HEK293 (cell line): ENCODE results near the gene ATP6V0A1.
A peak's percentile ranks its signal among the peaks of the same experiment; 100 is the strongest.

Source experiments
- CTCF ChIA-PET: fragments of 350-600 bp; formaldehyde crosslinking; extraction: SDS; loops from one replicate; lab custom pipeline; 2021; ENCODE audit warnings: antibody characterized with exemption; lab: Yijun Ruan, JAX
- POLR2A ChIA-PET: fragments of 300-600 bp; formaldehyde crosslinking; extraction: SDS; loops from one replicate; lab custom pipeline; 2020; ENCODE audit warnings: antibody characterized with exemption, inconsistent platforms; lab: Yijun Ruan, JAX
- H3K27ac ChIP-seq: fragments of 200-500 bp; sonication (Bioruptor generic); 2 replicates; pipeline ENCODE4 v1.5.1; 2014; ENCODE audit warnings: low read depth, low read length, control low read depth, inconsistent platforms; ENCODE audit errors: extremely low read depth
- H3K36me3 ChIP-seq, 2 experiments: fragments of 200-500 bp in 1 of 2; sonication (Bioruptor generic) in 1 of 2; 1 replicate in 1 of 2; 2 replicates in 1 of 2; pipeline ENCODE4 v1.5.1; 2014 to 2017; ENCODE audit warnings: inconsistent platforms in 2 of 2, low read length in 2 of 2; ENCODE audit not compliant: control insufficient read depth in 2 of 2, insufficient read depth in 1 of 2
- H3K4me1 ChIP-seq: fragments of 200-500 bp; sonication (Bioruptor generic); 2 replicates; pipeline ENCODE4 v1.5.1; 2014; ENCODE audit warnings: mild to moderate bottlenecking, low read length, inconsistent platforms; ENCODE audit not compliant: control insufficient read depth, insufficient read depth
- H3K4me3 ChIP-seq: 2 replicates; pipeline ENCODE4 v1.5.1; 2011; ENCODE audit warnings: low read depth, mild to moderate bottlenecking, control low read depth, low read length, moderate library complexity
- H3K9me3 ChIP-seq: fragments of 200-500 bp; sonication (Bioruptor generic); 2 replicates; pipeline ENCODE4 v1.5.1; 2014; ENCODE audit warnings: low read depth, low read length, inconsistent platforms; ENCODE audit not compliant: control insufficient read depth, insufficient read depth
- OSR2 ChIP-seq: fragments of 450-650 bp; formaldehyde crosslinking; IDR thresholded peaks from 2 replicates; pipeline ENCODE4 v1.5.1; 2016; ENCODE audit warnings: missing biosample characterization, missing genetic modification characterization
- SCRT1 ChIP-seq: fragments of 450-650 bp; formaldehyde crosslinking; IDR thresholded peaks from 2 replicates; pipeline ENCODE4 v1.5.1; 2016; ENCODE audit warnings: missing biosample characterization, missing genetic modification characterization, borderline replicate concordance
- SP7 ChIP-seq: fragments of 450-650 bp; formaldehyde crosslinking; IDR thresholded peaks from 2 replicates; pipeline ENCODE4 v1.5.1; 2016; ENCODE audit warnings: missing biosample characterization, missing genetic modification characterization
- WT1 ChIP-seq: fragments of 450-650 bp; formaldehyde crosslinking; IDR thresholded peaks from 2 replicates; pipeline ENCODE4 v1.5.1; 2016; ENCODE audit warnings: missing biosample characterization, missing genetic modification characterization
- ZBTB7A ChIP-seq: fragments of 450-650 bp; formaldehyde crosslinking; IDR thresholded peaks from 2 replicates; pipeline ENCODE4 v1.5.1; 2016; ENCODE audit warnings: low read depth, missing biosample characterization, missing genetic modification characterization
- ZEB2 ChIP-seq: fragments of 450-650 bp; formaldehyde crosslinking; IDR thresholded peaks from 2 replicates; pipeline ENCODE4 v1.5.1; 2016; ENCODE audit warnings: missing biosample characterization, missing genetic modification characterization
- ZFP69B ChIP-seq: fragments of 450-650 bp; formaldehyde crosslinking; IDR thresholded peaks from 2 replicates; pipeline ENCODE4 v1.5.1; 2016; ENCODE audit warnings: missing biosample characterization, missing genetic modification characterization
- ZNF10 ChIP-seq: fragments of 450-650 bp; formaldehyde crosslinking; IDR thresholded peaks from 2 replicates; pipeline ENCODE4 v1.5.1; 2017; ENCODE audit warnings: missing biosample characterization, missing genetic modification characterization
- ZNF248 ChIP-seq: fragments of 450-650 bp; formaldehyde crosslinking; IDR thresholded peaks from 2 replicates; pipeline ENCODE4 v1.5.1; 2017; ENCODE audit warnings: missing biosample characterization, missing genetic modification characterization
- ZNF423 ChIP-seq: fragments of 450-650 bp; formaldehyde crosslinking; IDR thresholded peaks from 2 replicates; pipeline ENCODE4 v1.5.1; 2016; ENCODE audit warnings: missing biosample characterization, missing genetic modification characterization
- ZNF560 ChIP-seq: fragments of 450-650 bp; formaldehyde crosslinking; IDR thresholded peaks from 2 replicates; pipeline ENCODE4 v1.5.1; 2017; ENCODE audit warnings: missing biosample characterization, missing genetic modification characterization, borderline replicate concordance
- ZNF600 ChIP-seq: fragments of 450-650 bp; formaldehyde crosslinking; IDR thresholded peaks from 2 replicates; pipeline ENCODE4 v1.5.1; 2016; ENCODE audit warnings: missing biosample characterization, missing genetic modification characterization
- ZNF664 ChIP-seq: fragments of 450-650 bp; formaldehyde crosslinking; IDR thresholded peaks from 2 replicates; pipeline ENCODE4 v1.5.1; 2016; ENCODE audit warnings: missing biosample characterization, missing genetic modification characterization
- ZNF670 ChIP-seq: fragments of 450-650 bp; formaldehyde crosslinking; IDR thresholded peaks from 2 replicates; pipeline ENCODE4 v1.5.1; 2016; ENCODE audit warnings: missing biosample characterization, missing genetic modification characterization, low read depth
- ZNF677 ChIP-seq: fragments of 450-650 bp; IDR thresholded peaks from 2 replicates; pipeline ENCODE4 v1.5.0; 2018; ENCODE audit warnings: missing biosample characterization, mild to moderate bottlenecking, missing genetic modification characterization, moderate library complexity
- ZNF792 ChIP-seq: fragments of 450-650 bp; formaldehyde crosslinking; IDR thresholded peaks from 2 replicates; pipeline ENCODE4 v1.5.1; 2016; ENCODE audit warnings: missing biosample characterization, missing genetic modification characterization
- TF ChIP-seq, protein P1 (sequence below): fragments of 450-650 bp; formaldehyde crosslinking; IDR thresholded peaks from 2 replicates; pipeline ENCODE4 v1.5.1; 2016; ENCODE audit warnings: missing biosample characterization, missing genetic modification characterization
- TF ChIP-seq, protein P2 (sequence below): fragments of 450-650 bp; formaldehyde crosslinking; IDR thresholded peaks from 2 replicates; pipeline ENCODE4 v1.5.1; 2016; ENCODE audit warnings: missing biosample characterization, missing genetic modification characterization
- TF ChIP-seq, protein P3 (sequence below): fragments of 450-650 bp; formaldehyde crosslinking; IDR thresholded peaks from 2 replicates; pipeline ENCODE4 v1.5.1; 2017; ENCODE audit warnings: missing biosample characterization, missing genetic modification characterization
- TF ChIP-seq, protein P4 (sequence below): fragments of 450-650 bp; formaldehyde crosslinking; IDR thresholded peaks from 2 replicates; pipeline ENCODE4 v1.5.1; 2016; ENCODE audit warnings: missing biosample characterization, missing genetic modification characterization
- TF ChIP-seq, protein P5 (sequence below): sonication (generic); formaldehyde crosslinking; IDR thresholded peaks from 2 replicates; pipeline ENCODE4 v1.8.1; 2022; ENCODE audit warnings: mild to moderate bottlenecking, moderate library complexity, missing genetic modification reagents

Gene ATP6V0A1

DNA sequence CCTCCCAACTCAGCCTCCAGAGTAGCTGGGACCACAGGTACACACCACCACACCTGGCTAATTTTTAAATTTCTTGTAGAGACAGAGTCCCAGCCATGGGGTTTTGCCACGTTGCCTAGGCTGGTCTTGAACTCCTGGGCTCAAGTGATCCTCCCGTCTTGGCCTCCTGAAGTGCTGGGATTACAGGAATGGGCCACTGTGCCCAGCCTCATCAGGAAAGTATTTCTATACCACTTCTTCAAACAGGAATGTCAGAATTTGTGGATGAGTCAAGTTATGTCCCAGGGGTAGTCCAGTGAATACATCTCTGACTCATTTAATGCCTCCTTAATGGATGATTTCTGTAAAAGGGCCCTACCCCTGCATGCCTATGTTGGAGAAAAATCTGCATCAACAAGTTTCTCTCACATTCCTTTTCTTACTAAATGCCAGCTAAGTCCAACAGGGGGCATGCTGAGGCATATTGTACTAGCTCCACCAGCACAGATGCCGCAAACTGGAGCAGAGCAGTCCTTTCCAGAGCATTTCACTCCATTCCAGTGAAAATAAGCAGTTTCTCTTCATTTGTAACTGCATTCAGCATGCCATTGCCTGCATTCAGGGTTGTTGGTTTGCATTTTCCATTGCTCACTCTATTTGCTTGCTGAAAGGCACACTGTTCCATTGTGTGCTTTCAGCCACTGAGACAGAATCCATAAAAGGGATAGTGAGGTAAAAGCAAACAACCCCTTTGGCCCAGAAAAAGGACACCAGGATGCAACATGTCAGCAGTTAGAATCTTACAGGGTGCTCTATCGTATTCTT is 30.3 kb upstream of the ATP6V0A1 start (continued):
- TF ChIP-seq, protein P1, sequence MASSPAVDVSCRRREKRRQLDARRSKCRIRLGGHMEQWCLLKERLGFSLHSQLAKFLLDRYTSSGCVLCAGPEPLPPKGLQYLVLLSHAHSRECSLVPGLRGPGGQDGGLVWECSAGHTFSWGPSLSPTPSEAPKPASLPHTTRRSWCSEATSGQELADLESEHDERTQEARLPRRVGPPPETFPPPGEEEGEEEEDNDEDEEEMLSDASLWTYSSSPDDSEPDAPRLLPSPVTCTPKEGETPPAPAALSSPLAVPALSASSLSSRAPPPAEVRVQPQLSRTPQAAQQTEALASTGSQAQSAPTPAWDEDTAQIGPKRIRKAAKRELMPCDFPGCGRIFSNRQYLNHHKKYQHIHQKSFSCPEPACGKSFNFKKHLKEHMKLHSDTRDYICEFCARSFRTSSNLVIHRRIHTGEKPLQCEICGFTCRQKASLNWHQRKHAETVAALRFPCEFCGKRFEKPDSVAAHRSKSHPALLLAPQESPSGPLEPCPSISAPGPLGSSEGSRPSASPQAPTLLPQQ = peak; percentile 79
- peak; percentile 20; the same call in 1 of the 2 replicates for TF ChIP-seq WT1 (tag by site-specific recombination)
- no peak for TF ChIP-seq ZNF664 (tag by site-specific recombination)
- peak; percentile 82; the same call in 1 of the 2 replicates for TF ChIP-seq ZNF10
- TF ChIP-seq ZNF792 (tag by site-specific recombination) = no peak
- peak; percentile 86 for TF ChIP-seq SCRT1
- no peak for TF ChIP-seq ZNF560 (tag by site-specific recombination)
- TF ChIP-seq, protein P2, sequence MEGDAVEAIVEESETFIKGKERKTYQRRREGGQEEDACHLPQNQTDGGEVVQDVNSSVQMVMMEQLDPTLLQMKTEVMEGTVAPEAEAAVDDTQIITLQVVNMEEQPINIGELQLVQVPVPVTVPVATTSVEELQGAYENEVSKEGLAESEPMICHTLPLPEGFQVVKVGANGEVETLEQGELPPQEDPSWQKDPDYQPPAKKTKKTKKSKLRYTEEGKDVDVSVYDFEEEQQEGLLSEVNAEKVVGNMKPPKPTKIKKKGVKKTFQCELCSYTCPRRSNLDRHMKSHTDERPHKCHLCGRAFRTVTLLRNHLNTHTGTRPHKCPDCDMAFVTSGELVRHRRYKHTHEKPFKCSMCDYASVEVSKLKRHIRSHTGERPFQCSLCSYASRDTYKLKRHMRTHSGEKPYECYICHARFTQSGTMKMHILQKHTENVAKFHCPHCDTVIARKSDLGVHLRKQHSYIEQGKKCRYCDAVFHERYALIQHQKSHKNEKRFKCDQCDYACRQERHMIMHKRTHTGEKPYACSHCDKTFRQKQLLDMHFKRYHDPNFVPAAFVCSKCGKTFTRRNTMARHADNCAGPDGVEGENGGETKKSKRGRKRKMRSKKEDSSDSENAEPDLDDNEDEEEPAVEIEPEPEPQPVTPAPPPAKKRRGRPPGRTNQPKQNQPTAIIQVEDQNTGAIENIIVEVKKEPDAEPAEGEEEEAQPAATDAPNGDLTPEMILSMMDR (tag by site-specific recombination) = peak; percentile 57; the same call in 1 of the 2 replicates
- TF ChIP-seq SP7 = peak; percentile 22; the same call in 1 of the 2 replicates
- TF ChIP-seq ZFP69B (tag by site-specific recombination) = peak; percentile 76; the same call in 1 of the 2 replicates

DNA sequence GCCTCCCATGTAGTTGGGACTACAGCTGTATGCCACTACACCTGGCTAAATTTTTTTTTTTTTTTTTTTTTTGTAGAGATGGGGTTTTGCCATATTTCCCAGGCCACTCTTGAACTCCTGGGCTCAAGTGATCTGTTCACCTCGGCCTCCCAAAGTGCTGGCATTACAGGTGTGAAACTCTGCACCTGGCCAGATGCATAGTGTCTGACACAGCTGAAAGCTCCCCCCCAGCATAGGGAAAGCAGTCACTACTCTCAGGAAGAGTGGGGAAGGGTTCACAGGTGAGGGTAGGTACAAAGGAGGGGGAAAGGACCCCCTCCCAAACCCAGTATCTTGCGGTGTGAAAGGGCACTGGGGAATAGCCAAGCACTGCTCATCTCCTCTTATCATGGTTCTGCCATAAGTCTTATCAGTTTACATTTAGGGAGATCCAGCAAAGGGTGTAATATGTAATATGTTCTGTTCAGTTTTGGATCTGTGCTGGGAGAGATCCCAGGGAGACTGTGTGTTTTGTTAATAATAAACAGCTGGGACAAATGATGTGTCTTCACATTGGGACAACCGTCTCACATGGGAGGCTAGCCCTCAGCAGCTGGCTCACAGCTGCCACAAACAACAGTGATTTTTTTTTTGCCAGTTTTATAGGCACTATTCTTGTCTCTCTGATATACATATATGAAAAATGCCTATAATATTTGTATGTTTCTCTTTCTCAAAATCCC is 28.8 kb upstream of the ATP6V0A1 start:
- Histone ChIP-seq H3K4me1 (no peaks in the 10 kb centered on the region), H3K36me3 (no peaks in the 10 kb centered on the region; a peak in 1 of 3 replicates)
- TF ChIP-seq ZEB2 = 0 out of 2 replicates have a peak, but pooled peaks have one; percentile 31
- TF ChIP-seq, protein P1 = no peak
- TF ChIP-seq, all 188 proteins: peak for 1
- H3K4me3 ChIP-seq = no peak overlapping the region
- H3K27ac ChIP-seq = no peak overlapping the region
- POLR2A ChIA-PET = interaction anchor here (0.6 to 0.7 kb wide), 3 partner anchors 91 to 545 kb away, joined by 3 to 4 read pairs (median 3); no protein-coding TSS in a partner anchor
- CTCF ChIA-PET = interaction anchor here (0.5 to 4.1 kb wide), 8 partner anchors 10 to 368 kb away, joined by 3 to 33 read pairs (median 3); partner anchors contain the start of gene COA3
- H3K9me3 ChIP-seq = no peaks in the 10 kb centered on the region

DNA sequence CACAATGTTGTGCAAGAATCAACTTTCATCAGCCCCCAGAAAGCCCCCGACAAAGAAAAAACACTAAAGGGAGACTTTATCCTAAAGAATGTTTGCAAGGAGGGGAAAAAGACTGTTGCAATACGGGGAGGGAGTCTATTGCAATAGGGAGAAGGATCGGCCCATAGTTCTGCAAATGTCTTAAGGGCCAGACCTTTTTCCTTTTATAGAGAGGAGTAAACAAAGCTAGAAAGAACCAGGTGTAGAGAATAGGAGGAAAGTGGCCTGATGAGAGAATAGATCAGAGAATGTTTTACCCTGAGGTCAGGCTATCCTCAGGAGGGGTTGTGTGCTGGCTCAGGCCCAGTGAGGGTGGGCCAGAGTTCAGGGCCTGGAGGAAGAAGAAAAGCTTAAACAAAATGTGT is 26.9 kb upstream of the ATP6V0A1 start:
- H3K36me3 ChIP-seq = no peaks in the 10 kb centered on the region; a peak in 1 of 3 replicates
- TF ChIP-seq, protein P3, sequence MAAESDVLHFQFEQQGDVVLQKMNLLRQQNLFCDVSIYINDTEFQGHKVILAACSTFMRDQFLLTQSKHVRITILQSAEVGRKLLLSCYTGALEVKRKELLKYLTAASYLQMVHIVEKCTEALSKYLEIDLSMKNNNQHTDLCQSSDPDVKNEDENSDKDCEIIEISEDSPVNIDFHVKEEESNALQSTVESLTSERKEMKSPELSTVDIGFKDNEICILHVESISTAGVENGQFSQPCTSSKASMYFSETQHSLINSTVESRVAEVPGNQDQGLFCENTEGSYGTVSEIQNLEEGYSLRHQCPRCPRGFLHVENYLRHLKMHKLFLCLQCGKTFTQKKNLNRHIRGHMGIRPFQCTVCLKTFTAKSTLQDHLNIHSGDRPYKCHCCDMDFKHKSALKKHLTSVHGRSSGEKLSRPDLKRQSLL = no peak
- TF ChIP-seq, protein P4, sequence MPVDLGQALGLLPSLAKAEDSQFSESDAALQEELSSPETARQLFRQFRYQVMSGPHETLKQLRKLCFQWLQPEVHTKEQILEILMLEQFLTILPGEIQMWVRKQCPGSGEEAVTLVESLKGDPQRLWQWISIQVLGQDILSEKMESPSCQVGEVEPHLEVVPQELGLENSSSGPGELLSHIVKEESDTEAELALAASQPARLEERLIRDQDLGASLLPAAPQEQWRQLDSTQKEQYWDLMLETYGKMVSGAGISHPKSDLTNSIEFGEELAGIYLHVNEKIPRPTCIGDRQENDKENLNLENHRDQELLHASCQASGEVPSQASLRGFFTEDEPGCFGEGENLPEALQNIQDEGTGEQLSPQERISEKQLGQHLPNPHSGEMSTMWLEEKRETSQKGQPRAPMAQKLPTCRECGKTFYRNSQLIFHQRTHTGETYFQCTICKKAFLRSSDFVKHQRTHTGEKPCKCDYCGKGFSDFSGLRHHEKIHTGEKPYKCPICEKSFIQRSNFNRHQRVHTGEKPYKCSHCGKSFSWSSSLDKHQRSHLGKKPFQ (tag by site-specific recombination) = no peak
- TF ChIP-seq ZNF670 (tag by site-specific recombination) (no peak), ZNF248 (tag by site-specific recombination) (no peak), ZNF600 (tag by site-specific recombination) (no peak), ZBTB7A (tag by site-specific recombination) (no peak), OSR2 (tag by site-specific recombination) (no peak), ZNF423 (tag by site-specific recombination) (no peak), ZNF677 (tag by site-specific recombination) (no peak)
- TF ChIP-seq, protein P5, sequence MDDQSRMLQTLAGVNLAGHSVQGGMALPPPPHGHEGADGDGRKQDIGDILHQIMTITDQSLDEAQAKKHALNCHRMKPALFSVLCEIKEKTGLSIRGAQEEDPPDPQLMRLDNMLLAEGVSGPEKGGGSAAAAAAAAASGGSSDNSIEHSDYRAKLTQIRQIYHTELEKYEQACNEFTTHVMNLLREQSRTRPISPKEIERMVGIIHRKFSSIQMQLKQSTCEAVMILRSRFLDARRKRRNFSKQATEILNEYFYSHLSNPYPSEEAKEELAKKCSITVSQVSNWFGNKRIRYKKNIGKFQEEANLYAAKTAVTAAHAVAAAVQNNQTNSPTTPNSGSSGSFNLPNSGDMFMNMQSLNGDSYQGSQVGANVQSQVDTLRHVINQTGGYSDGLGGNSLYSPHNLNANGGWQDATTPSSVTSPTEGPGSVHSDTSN (CRISPR knock-in tag) = no peak
- TF ChIP-seq, all 188 proteins: peak for 0
- Histone ChIP-seq H3K4me1 (no peaks in the 10 kb centered on the region), H3K4me3 (no peak overlapping the region), H3K27ac (no peak overlapping the region), H3K9me3 (no peaks in the 10 kb centered on the region)
- ChIA-PET POLR2A (interaction anchor here (3.1 kb wide), 1 partner anchor 9 kb away, joined by 14 read pairs; the partner anchor contains the start of gene CAVIN1), CTCF (interaction anchor here (0.6 to 4.1 kb wide), 8 partner anchors 9 to 158 kb away, joined by 3 to 33 read pairs (median 6); no protein-coding TSS in a partner anchor)
